ENCODE results near the gene PADI3. TPM values are rescaled to one million over a fixed set of nuclear protein-coding genes. Genes with fewer than 3 reads are reported as not detected.

Gene PADI3
- total and polyA plus RNA-seq, 9 of the 15 experiments (the other 6 are each of a cell fraction or from before 2014, with no cell fraction given): not detected

GRCh38 chr1:17235135-17235885, 13.6 kb upstream of the PADI3 start:
- no TSS peak for BruUV-seq (replicated peaks)
- peaks cover 11% of the 10 kb centered on the region for H4K20me1 ChIP-seq (replicated peaks; ENCODE audit: control insufficient read depth, insufficient read depth, low read length)
- in situ Hi-C loops (cut with MboI): no loop called here
- peaks cover 0 to 3% of the 10 kb centered on the region in 2 experiments; a peak in 1 of 5 replicates for H3K4me1 ChIP-seq (replicated peaks in 1 of 2; ENCODE audit: control insufficient read depth in 2 of 2, insufficient read depth in 2 of 2, low read length in 2 of 2)
- H3K9me3 ChIP-seq (replicated peaks; ENCODE audit: control insufficient read depth, insufficient read depth, low read depth, low read length): no peaks in the 10 kb centered on the region
- no peaks in the 10 kb centered on the region for H3K79me2 ChIP-seq (ENCODE audit: control insufficient read depth, insufficient read depth, low read length)
- WGBS (ENCODE audit: insufficient coverage, low coverage, missing lambda C conversion rate): under 1% methylated on average over 8 of the region's 9 CpGs
- no peaks in the 10 kb centered on the region for H3K36me3 ChIP-seq (ENCODE audit: control insufficient read depth, insufficient read depth, low read length)
- no peak overlapping the region for H3K4me3 ChIP-seq
- CTCF ChIA-PET (ENCODE audit: low intra/inter-chr PET ratio): interaction anchor here (3.2 to 3.6 kb wide), 2 partner anchors 109 to 176 kb away, joined by 26 to 58 read pairs; no protein-coding TSS in a partner anchor
- H3K27ac ChIP-seq (ENCODE audit: extremely low read depth, low read depth, low read length): no peak overlapping the region
- peaks cover 6 to 49% of the 10 kb centered on the region in 2 experiments; a peak in 4 of 5 replicates for H3K27me3 ChIP-seq (ENCODE audit: control insufficient read depth in 2 of 2, insufficient read depth in 2 of 2, low read length in 2 of 2)
- H3K4me2 ChIP-seq (ENCODE audit: insufficient read depth, low read length): no peak overlapping the region
- no peak overlapping the region for H2AFZ ChIP-seq (ENCODE audit: low read depth, low read length)
- POLR2A ChIA-PET: interaction anchor here (0.7 to 1.1 kb wide), 2 partner anchors 17 to 830 kb away, joined by 4 to 5 read pairs; no protein-coding TSS in a partner anchor
- H3K9me1 ChIP-seq (ENCODE audit: control insufficient read depth, insufficient read depth, low read length): peaks cover 4% of the 10 kb centered on the region
- no peak for FAIRE-seq
- no peak overlapping the region for H3K9ac ChIP-seq (ENCODE audit: insufficient read depth in 1 of 2, low read depth in 2 of 2, low read length in 2 of 2)
- intact Hi-C loops (cut with micrococcal nuclease): loop anchor here (5.0 kb wide), 1 partner anchor 613 kb away; no protein-coding TSS in a partner anchor
- TF ChIP-seq, protein P1, sequence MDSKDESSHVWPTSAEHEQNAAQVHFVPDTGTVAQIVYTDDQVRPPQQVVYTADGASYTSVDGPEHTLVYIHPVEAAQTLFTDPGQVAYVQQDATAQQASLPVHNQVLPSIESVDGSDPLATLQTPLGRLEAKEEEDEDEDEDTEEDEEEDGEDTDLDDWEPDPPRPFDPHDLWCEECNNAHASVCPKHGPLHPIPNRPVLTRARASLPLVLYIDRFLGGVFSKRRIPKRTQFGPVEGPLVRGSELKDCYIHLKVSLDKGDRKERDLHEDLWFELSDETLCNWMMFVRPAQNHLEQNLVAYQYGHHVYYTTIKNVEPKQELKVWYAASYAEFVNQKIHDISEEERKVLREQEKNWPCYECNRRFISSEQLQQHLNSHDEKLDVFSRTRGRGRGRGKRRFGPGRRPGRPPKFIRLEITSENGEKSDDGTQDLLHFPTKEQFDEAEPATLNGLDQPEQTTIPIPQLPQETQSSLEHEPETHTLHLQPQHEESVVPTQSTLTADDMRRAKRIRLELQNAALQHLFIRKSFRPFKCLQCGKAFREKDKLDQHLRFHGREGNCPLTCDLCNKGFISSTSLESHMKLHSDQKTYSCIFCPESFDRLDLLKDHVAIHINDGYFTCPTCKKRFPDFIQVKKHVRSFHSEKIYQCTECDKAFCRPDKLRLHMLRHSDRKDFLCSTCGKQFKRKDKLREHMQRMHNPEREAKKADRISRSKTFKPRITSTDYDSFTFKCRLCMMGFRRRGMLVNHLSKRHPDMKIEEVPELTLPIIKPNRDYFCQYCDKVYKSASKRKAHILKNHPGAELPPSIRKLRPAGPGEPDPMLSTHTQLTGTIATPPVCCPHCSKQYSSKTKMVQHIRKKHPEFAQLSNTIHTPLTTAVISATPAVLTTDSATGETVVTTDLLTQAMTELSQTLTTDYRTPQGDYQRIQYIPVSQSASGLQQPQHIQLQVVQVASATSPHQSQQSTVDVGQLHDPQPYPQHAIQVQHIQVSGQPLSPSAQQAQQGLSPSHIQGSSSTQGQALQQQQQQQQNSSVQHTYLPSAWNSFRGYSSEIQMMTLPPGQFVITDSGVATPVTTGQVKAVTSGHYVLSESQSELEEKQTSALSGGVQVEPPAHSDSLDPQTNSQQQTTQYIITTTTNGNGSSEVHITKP (IDR thresholded peaks at IDR 0.05; ENCODE audit: partially characterized antibody): peak; percentile 26
- TF ChIP-seq HDAC2 (IDR thresholded peaks at IDR 0.05) (no peak), CTBP1 (IDR thresholded peaks at IDR 0.05; ENCODE audit: borderline replicate concordance) (0 out of 2 replicates have a peak, but pooled peaks have one; percentile 14)
- ATAC-seq: no peak
- no peak for DNase-seq (ENCODE audit: extremely low read depth in 1 of 4, low spot score in 3 of 4)
